PC-9 (cell line): ENCODE measurements around the gene YWHAQ. TPM values are rescaled to one million over a fixed set of nuclear protein-coding genes. Genes with fewer than 3 reads are reported as not detected.

Source experiments
- Bru-seq: library from RNA; stranded (reverse); fragments of 400-500 nt; gene quantifications from one replicate; lab custom pipeline; 2021; lab: Mats Ljungman, UMichigan
- BruChase-seq, 2 experiments: library from RNA; stranded (reverse); fragments of 400-500 nt; gene quantifications; one replicate each; lab custom pipeline; 2021; lab: Mats Ljungman, UMichigan
- BruUV-seq: library from RNA; stranded (reverse); fragments of 400-500 nt; replicated peaks from 2 replicates; lab custom pipeline; 2021; lab: Mats Ljungman, UMichigan
- CTCF ChIA-PET: fragments of 300-600 bp; sonication (Branson Sonifier 250); formaldehyde crosslinking; loops from one replicate; lab custom pipeline; 2022; ENCODE audit warnings: antibody characterized with exemption; lab: Charles Lee
- POLR2A ChIA-PET: fragments of 300-600 bp; sonication (Branson Sonifier 250); formaldehyde crosslinking; loops from one replicate; lab custom pipeline; 2022; ENCODE audit warnings: antibody characterized with exemption; ENCODE audit not compliant: unreplicated experiment; lab: Charles Lee
- DNase-seq, 2 experiments: peaks; one replicate each; pipeline versions ENCODE4 v3.0.0 to v3.0.0-alpha.2; 2015 to 2022; ENCODE audit warnings: mixed read lengths in 1 of 2
- H2AFZ ChIP-seq: fragments of 200-600 bp; sonication (generic); 2 replicates; pipeline ENCODE4 v1.8.1; 2017; ENCODE audit warnings: antibody characterized with exemption
- H3F3A ChIP-seq: fragments of 200-600 bp; sonication (generic); 2 replicates; pipeline ENCODE4 v1.8.1; 2017; ENCODE audit warnings: antibody characterized with exemption, mild to moderate bottlenecking, low read depth; ENCODE audit not compliant: insufficient read depth
- H3K27ac ChIP-seq: fragments of 200-600 bp; sonication (generic); 2 replicates; pipeline ENCODE4 v1.6.1; 2016; ENCODE audit warnings: mixed run types
- H3K27me3 ChIP-seq: fragments of 200-600 bp; sonication (generic); 2 replicates; pipeline ENCODE4 v1.6.1; 2016; ENCODE audit warnings: low read depth, mixed run types; ENCODE audit not compliant: insufficient read depth
- H3K36me3 ChIP-seq: fragments of 200-600 bp; sonication (generic); 2 replicates; pipeline ENCODE4 v1.6.1; 2016; ENCODE audit warnings: low read depth, mixed run types
- H3K4me1 ChIP-seq: fragments of 200-600 bp; sonication (generic); replicated peaks from 2 replicates; pipeline ENCODE4 v1.6.1; 2016; ENCODE audit warnings: mixed run types; ENCODE audit not compliant: insufficient read depth
- H3K4me2 ChIP-seq: fragments of 200-600 bp; sonication (generic); 2 replicates; pipeline ENCODE4 v1.6.1; 2017; ENCODE audit warnings: mixed run types
- H3K4me3 ChIP-seq: fragments of 200-600 bp; sonication (generic); 2 replicates; pipeline ENCODE4 v1.6.1; 2016; ENCODE audit warnings: mixed run types
- H3K79me2 ChIP-seq: fragments of 200-600 bp; sonication (generic); 2 replicates; pipeline ENCODE4 v1.6.1; 2017; ENCODE audit warnings: low read depth, mixed run types
- H3K9me2 ChIP-seq: fragments of 200-600 bp; sonication (generic); 2 replicates; pipeline ENCODE4 v1.8.1; 2017; ENCODE audit warnings: mild to moderate bottlenecking; ENCODE audit not compliant: insufficient read depth
- H3K9me3 ChIP-seq: fragments of 200-600 bp; sonication (generic); 2 replicates; pipeline ENCODE4 v1.8.1; 2016; ENCODE audit warnings: low read depth; ENCODE audit not compliant: insufficient read depth
- H4K20me1 ChIP-seq: fragments of 200-600 bp; sonication (generic); 2 replicates; pipeline ENCODE4 v1.8.1; 2017; ENCODE audit not compliant: insufficient read depth
- CTCF ChIP-seq: fragments of 200-600 bp; sonication (generic); conservative IDR thresholded peaks from 2 replicates; pipeline ENCODE4 v1.6.1; 2017; ENCODE audit warnings: mixed run types, antibody characterized with exemption, mild to moderate bottlenecking, moderate library complexity
- EZH2 ChIP-seq: fragments of 200-600 bp; sonication (generic); IDR thresholded peaks from 2 replicates; pipeline ENCODE4 v1.8.0; 2017; ENCODE audit warnings: antibody characterized with exemption, low read depth
- intact Hi-C: fragments of 100-400 bp; cut with micrococcal nuclease; formaldehyde crosslinking; loops from one replicate; pipeline ENCODE4 v1.10.0; 2022; ENCODE audit not compliant: unreplicated experiment
- long read RNA-seq: library from polyadenylated mRNA; stranded (forward); transcript quantifications from one replicate; pipeline ENCODE4 v2.0.0, GENCODE V29; 2022
- total RNA-seq: library from RNA; stranded (reverse); gene quantifications from 2 replicates; pipeline ENCODE4 v1.2.3, GENCODE V29; 2021

YWHAQ gene
- 353 and 373 TPM in 2 replicates for total RNA-seq
- percentile 98 among the genes with signal in this experiment for Bru-seq, nascent RNA
- BruChase-seq, experiment 1, labeled RNA remaining after a 2-hour chase = percentile 90 among the genes with signal in this experiment
- BruChase-seq, experiment 2, labeled RNA remaining after a 6-hour chase = percentile 97 among the genes with signal in this experiment
- long read RNA-seq, transcript YWHAQ-202 (5 exons, 2,216 nt) = minor isoform, 116 of 911 reads
- long read RNA-seq, transcript YWHAQ-201 (6 exons, 2,208 nt) = major isoform, 768 of 911 reads
- long read RNA-seq, partial matches to known transcripts = 19 of 911 reads
- long read RNA-seq, other reads (novel, unspliced or antisense) = 8 of 911 reads

GRCh38 chr2:9630736-9631552, at the start of gene YWHAQ:
Gene YWHAQ, minus strand, starts transcription at chr2:9630997. Its CDS starts 545 bp downstream, at chr2:9630452.
- Histone ChIP-seq H3K4me3 (peak within 1 kb of the TSS; percentile 91), H3K9me2 (no peaks in the 10 kb centered on the region), H3K27me3 (no peaks in the 10 kb centered on the region), H2AFZ (peak within 1 kb of the TSS; percentile 67; the same call in 1 of the 2 replicates), H3K4me2 (peak within 1 kb of the TSS; percentile 96), H3K27ac (peak within 1 kb of the TSS; percentile 72), H4K20me1 (peaks cover 29% of the 10 kb centered on the region), H3K4me1 (peaks cover 36% of the 10 kb centered on the region), H3F3A (peaks cover 14% of the 10 kb centered on the region; the same call in 1 of the 2 replicates), H3K79me2 (peaks cover 44% of the 10 kb centered on the region), H3K9me3 (no peaks in the 10 kb centered on the region), H3K36me3 (peaks cover 32% of the 10 kb centered on the region)
- ChIA-PET POLR2A (interaction anchor here (0.5 to 1.5 kb wide), 9 partner anchors 23 to 189 kb away, joined by 3 to 9 read pairs (median 5); partner anchors contain the start of gene ADAM17), CTCF (no interaction called here)
- TSS peak; percentile 78 for BruUV-seq
- DNase-seq = peak; percentile 93 to 98
- TF ChIP-seq CTCF = no peak
- TF ChIP-seq EZH2 = no peak
- intact Hi-C loops = loop anchor here (2.0 to 10.0 kb wide), 5 partner anchors 72 to 424 kb away; partner anchors contain the start of gene ADAM17

GRCh38 chr2:9680082-9680481, 49.3 kb upstream of the YWHAQ start:
- intact Hi-C loops = no loop called here
- H3K27me3 ChIP-seq = no peaks in the 10 kb centered on the region
- no peaks in the 10 kb centered on the region for H3K9me2 ChIP-seq
- H3K27ac ChIP-seq = no peak overlapping the region
- no peak for DNase-seq
- H4K20me1 ChIP-seq = no peaks in the 10 kb centered on the region
- H3F3A ChIP-seq = peaks cover 16% of the 10 kb centered on the region
- H3K79me2 ChIP-seq = no peaks in the 10 kb centered on the region
- ChIA-PET CTCF (no interaction called here), POLR2A (no interaction called here)
- H2AFZ ChIP-seq = no peak overlapping the region
- no peaks in the 10 kb centered on the region for H3K9me3 ChIP-seq
- no peaks in the 10 kb centered on the region for H3K36me3 ChIP-seq
- H3K4me1 ChIP-seq = peaks cover 17% of the 10 kb centered on the region
- H3K4me2 ChIP-seq = no peak overlapping the region
- BruUV-seq = no TSS peak
- H3K4me3 ChIP-seq = no peak overlapping the region
- TF ChIP-seq EZH2 = no peak
- TF ChIP-seq CTCF = no peak

- DNase-seq = no peak
- POLR2A ChIA-PET = no interaction called here
- no peaks in the 10 kb centered on the region for H4K20me1 ChIP-seq
- H3K9me3 ChIP-seq = no peaks in the 10 kb centered on the region
- no peak overlapping the region for H3K4me3 ChIP-seq
- H3K4me2 ChIP-seq = no peak overlapping the region
- no peaks in the 10 kb centered on the region for H3K9me2 ChIP-seq
- peaks cover 23% of the 10 kb centered on the region for H3K4me1 ChIP-seq
- BruUV-seq = no TSS peak
- no peaks in the 10 kb centered on the region for H3K79me2 ChIP-seq
- H3K27ac ChIP-seq = no peak overlapping the region
- CTCF ChIA-PET = no interaction called here
- no peaks in the 10 kb centered on the region for H3K36me3 ChIP-seq
- H2AFZ ChIP-seq = no peak overlapping the region
- no peak for TF ChIP-seq EZH2
- no peak for TF ChIP-seq CTCF
- no peaks in the 10 kb centered on the region for H3K27me3 ChIP-seq
- H3F3A ChIP-seq = peaks cover 21% of the 10 kb centered on the region
- intact Hi-C loops = no loop called here
Measured at GRCh38 chr2:9679218-9679617, 48.4 kb upstream of the YWHAQ start.
